ENCODE results near the gene MSH2. TPM values are rescaled to one million over a fixed set of nuclear protein-coding genes. Genes with fewer than 3 reads are reported as not detected.

Gene MSH2
- total and polyA plus RNA-seq, 8 donors: 3.1 to 31.5 (median 7.2) TPM

DNA sequence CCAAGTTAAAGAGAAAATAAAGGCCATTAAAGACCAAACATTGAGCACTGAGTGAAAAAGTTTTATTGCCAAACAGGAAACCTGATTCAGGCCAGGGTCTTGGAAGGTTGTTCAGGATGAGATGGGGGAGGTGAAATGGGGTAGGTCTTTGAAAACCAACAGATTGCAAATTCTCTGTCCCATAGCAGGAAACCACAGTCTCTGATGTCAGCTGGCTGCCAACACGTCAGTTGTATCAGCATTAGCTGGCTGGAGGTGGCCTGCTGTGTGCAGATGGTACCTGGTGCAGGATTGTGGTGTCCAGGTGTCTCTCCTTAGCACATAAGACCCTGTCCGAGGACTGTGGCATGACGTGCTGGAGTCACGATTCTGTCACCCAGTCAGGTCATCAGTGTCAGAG is 106.3 kb downstream of the MSH2 start:
- Histone ChIP-seq H3K27ac (no peak overlapping the region), H3K4me3 (no peak overlapping the region), H3K9me3 (peaks cover 4 to 14% (median 7%) of the 10 kb centered on the region in 4 donors), H3K36me3 (no peaks in the 10 kb centered on the region), H3K4me1 (no peaks in the 10 kb centered on the region), H3K27me3 (no peaks in the 10 kb centered on the region)
- intact Hi-C loops (cut with DNase I; ENCODE audit: low total_unique reads): no loop called here
- DNase-seq: no peak
- WGBS, 5 donors: 65 to 82% (median 78%) methylated on average over 2 to 4 of the region's 4 CpGs
- TF ChIP-seq CTCF (IDR thresholded peaks at IDR 0.05) (no peak), POLR2A (IDR thresholded peaks at IDR 0.05) (no peak), POLR2AphosphoS5 (IDR thresholded peaks at IDR 0.05) (no peak), EP300 (IDR thresholded peaks at IDR 0.05) (no peak)

DNA sequence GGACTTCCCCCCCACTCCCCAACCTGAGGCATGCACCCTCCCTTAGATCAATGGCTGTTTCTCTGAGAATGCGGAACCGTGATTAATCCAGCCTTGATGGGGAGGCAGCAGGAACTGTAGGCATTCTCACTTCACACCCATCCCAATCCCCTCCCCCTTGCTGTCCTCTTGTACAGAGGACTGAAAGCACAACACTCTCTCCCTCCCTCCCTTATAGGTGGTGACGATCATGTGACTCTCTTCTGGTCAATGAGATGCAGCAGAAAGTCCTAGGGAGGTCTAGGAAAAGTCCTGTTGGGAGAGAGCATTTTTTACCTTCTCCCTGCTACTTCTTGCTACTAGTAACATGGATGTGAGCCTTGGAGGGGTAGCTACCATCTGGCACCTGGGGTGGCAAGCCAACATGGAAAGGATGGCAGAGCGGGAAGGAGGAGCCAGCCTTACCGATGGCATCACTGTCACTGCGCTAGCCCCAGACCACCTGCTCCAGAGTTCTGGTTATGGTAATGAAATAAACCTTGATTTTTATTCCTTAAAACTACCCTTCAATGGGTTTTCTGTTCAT is 106.9 kb downstream of the MSH2 start:
- WGBS, 5 donors: 86 to 92% (median 90%) methylated on average over 6 of the region's 6 CpGs
- H3K36me3 ChIP-seq: no peaks in the 10 kb centered on the region
- no peak overlapping the region for H3K27ac ChIP-seq

DNA sequence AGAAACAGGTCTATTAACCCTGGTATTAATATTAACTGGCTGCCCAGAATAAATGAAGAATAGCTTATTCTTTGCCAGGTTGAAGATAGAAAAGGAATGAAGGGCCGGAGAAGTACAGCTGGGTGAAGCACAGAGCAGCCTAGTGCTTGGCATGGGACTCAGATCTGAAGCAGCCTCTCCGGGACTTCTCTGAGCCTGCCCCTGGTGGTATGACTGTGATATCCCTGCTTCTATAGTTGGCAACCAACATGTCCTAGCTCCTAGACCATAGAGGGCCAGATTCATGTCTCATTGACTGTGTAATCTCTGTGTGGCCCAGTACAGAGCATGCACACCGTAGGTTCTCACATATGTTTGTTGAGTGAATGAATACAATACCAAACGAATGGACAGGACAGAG is 107.8 kb downstream of the MSH2 start:
- Histone ChIP-seq H3K4me1 (no peaks in the 10 kb centered on the region), H3K27ac (no peak overlapping the region), H3K36me3 (no peaks in the 10 kb centered on the region), H3K4me3 (no peak overlapping the region), H3K27me3 (no peaks in the 10 kb centered on the region), H3K9me3 (peaks cover 0 to 5% (median 0%) of the 10 kb centered on the region in 4 donors)
- WGBS, 5 donors: 76 to 90% (median 85%) methylated on average over 3 to 4 of the region's 4 CpGs
- no peak for TF ChIP-seq POLR2AphosphoS5 (IDR thresholded peaks at IDR 0.05)
- no peak for TF ChIP-seq POLR2A (IDR thresholded peaks at IDR 0.05)
- TF ChIP-seq EP300 (IDR thresholded peaks at IDR 0.05): no peak
- no peak for TF ChIP-seq CTCF (IDR thresholded peaks at IDR 0.05)
- intact Hi-C loops (cut with DNase I; ENCODE audit: low total_unique reads): no loop called here
- no peak for DNase-seq

More for the DNA sequence above, 106.9 kb downstream of the MSH2 start:
- Histone ChIP-seq H3K4me1 (no peaks in the 10 kb centered on the region), H3K27me3 (no peaks in the 10 kb centered on the region), H3K4me3 (no peak overlapping the region), H3K9me3 (peaks cover 3 to 7% (median 5%) of the 10 kb centered on the region in 4 donors)
- no peak for DNase-seq
- intact Hi-C loops (cut with DNase I; ENCODE audit: low total_unique reads): no loop called here
- no peak for TF ChIP-seq EP300 (IDR thresholded peaks at IDR 0.05)
- no peak for TF ChIP-seq POLR2A (IDR thresholded peaks at IDR 0.05)
- no peak for TF ChIP-seq POLR2AphosphoS5 (IDR thresholded peaks at IDR 0.05)
- no peak for TF ChIP-seq CTCF (IDR thresholded peaks at IDR 0.05)

DNA sequence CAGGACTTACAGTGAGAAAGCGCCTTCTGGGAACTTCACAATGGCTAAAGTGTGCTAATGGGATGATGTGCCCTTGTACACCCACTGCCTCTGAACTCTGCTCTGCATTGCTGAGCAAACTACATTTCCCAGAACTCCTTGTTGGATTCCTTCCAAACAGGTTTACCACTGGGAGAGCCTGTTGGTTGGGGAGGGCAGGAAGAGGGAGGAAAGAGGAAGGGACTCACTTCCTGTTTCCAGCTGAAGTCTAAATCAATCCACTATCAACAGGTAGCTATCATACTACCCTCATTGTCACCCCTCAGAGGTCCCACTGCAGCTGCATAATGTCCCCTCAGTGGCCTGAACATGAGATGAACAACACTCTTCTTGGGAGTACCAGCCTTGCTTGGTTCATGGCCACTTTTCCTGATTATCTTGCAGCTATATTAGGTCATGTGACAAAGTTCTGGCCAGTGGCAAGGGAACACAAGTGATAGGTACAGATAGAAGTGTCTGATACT is 109.7 kb downstream of the MSH2 start:
- Histone ChIP-seq H3K27me3 (no peaks in the 10 kb centered on the region), H3K36me3 (no peaks in the 10 kb centered on the region), H3K4me3 (no peak overlapping the region), H3K4me1 (no peaks in the 10 kb centered on the region), H3K27ac (no peak overlapping the region), H3K9me3 (no peaks in the 10 kb centered on the region)
- no peak for TF ChIP-seq EP300 (IDR thresholded peaks at IDR 0.05)
- peak in 1 of 2 donors; percentile 26 for DNase-seq
- WGBS, 5 donors: 87 to 100% (median 97%) methylated on average over 1 of the region's 1 CpG
- intact Hi-C loops (cut with DNase I; ENCODE audit: low total_unique reads): no loop called here

DNA sequence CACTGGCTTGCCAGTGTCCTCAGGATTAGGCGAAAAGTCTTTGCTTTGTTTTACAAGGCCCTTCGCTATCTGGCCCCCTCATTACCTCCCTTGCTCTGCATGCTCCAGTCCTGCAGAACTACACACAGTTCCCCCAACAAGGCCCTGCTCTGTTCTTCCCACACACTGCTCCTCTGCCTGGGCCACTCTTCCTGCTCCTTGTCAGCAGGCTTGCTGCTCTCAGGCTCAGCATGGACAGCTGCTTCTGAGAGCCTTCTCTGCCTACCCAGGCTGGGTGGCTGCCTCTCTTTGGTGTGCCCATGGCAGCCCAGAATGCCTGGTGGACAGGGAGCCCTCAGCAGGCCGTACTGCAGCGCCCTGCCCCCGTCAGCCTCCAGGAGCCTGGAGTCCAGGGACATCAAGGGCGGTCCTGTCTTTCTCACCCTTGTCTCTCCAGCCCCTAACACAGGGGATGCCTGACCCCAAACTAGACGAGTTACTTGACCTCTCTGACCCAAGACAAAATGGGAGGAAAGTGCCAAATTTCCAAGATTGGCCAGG is 111.1 kb downstream of the MSH2 start:
- H3K36me3 ChIP-seq: no peaks in the 10 kb centered on the region
- TF ChIP-seq POLR2AphosphoS5 (IDR thresholded peaks at IDR 0.05) (no peak), EP300 (IDR thresholded peaks at IDR 0.05) (no peak), POLR2A (IDR thresholded peaks at IDR 0.05) (no peak), CTCF (IDR thresholded peaks at IDR 0.05) (no peak)
- H3K4me1 ChIP-seq: no peaks in the 10 kb centered on the region
- no peak overlapping the region for H3K27ac ChIP-seq
- H3K9me3 ChIP-seq: no peaks in the 10 kb centered on the region
- WGBS, 5 donors: 82 to 92% (median 89%) methylated on average over 5 to 7 of the region's 7 CpGs
- H3K27me3 ChIP-seq: peaks cover 0 to 1% (median 0%) of the 10 kb centered on the region in 3 donors
- no peak for DNase-seq
- intact Hi-C loops (cut with DNase I; ENCODE audit: low total_unique reads): no loop called here
- no peak overlapping the region for H3K4me3 ChIP-seq
